HG02623 (cell line): ENCODE results near the gene MEGF9.

ENCODE experiments used
- ATAC-seq: cut with Tn5 transposase; IDR thresholded peaks from one replicate; pipeline ENCODE4 v1.9.1; 2021; ENCODE audit warnings: moderate library complexity; ENCODE audit not compliant: unreplicated experiment

MEGF9 gene

GRCh38 chr9:120733190-120733589, 18.9 kb upstream of the MEGF9 start:
- no peak for ATAC-seq

- no peak for ATAC-seq
Observed at GRCh38 chr9:120730654-120731514, 16.6 kb upstream of the MEGF9 start.

- ATAC-seq, result no peak
Observed at GRCh38 chr9:120729791-120730241, 15.5 kb upstream of the MEGF9 start.

- ATAC-seq, result no peak
Observed at GRCh38 chr9:120726484-120726883, 12.2 kb upstream of the MEGF9 start.

GRCh38 chr9:120725907-120726306, 11.6 kb upstream of the MEGF9 start:
- no peak for ATAC-seq

GRCh38 chr9:120724757-120725400, 10.6 kb upstream of the MEGF9 start:
- no peak for ATAC-seq

- no peak for ATAC-seq
Observed at GRCh38 chr9:120723565-120723964, 9.3 kb upstream of the MEGF9 start.

- no peak for ATAC-seq
Observed at GRCh38 chr9:120720404-120720803, 6.1 kb upstream of the MEGF9 start.

- no peak for ATAC-seq
Observed at GRCh38 chr9:120718316-120718715, 4.0 kb upstream of the MEGF9 start.

- no peak for ATAC-seq
Observed at GRCh38 chr9:120717176-120717575, 2.9 kb upstream of the MEGF9 start.

- ATAC-seq, result no peak
Observed at GRCh38 chr9:120716483-120716882, 2.2 kb upstream of the MEGF9 start.

GRCh38 chr9:120715389-120715924, 1.2 kb upstream of the MEGF9 start:
- ATAC-seq, result no peak

- ATAC-seq, result no peak
Observed at GRCh38 chr9:120714846-120715388, 647 bp upstream of the MEGF9 start.

- ATAC-seq, result no peak
Observed at GRCh38 chr9:120713257-120714087, 798 bp downstream of the MEGF9 start.

GRCh38 chr9:120712539-120713031, 1.7 kb downstream of the MEGF9 start:
- ATAC-seq, result no peak

GRCh38 chr9:120711841-120712538, 2.3 kb downstream of the MEGF9 start:
- no peak for ATAC-seq

- no peak for ATAC-seq
Observed at GRCh38 chr9:120711354-120711753, 2.9 kb downstream of the MEGF9 start.

GRCh38 chr9:120710110-120710981, 3.9 kb downstream of the MEGF9 start:
- no peak for ATAC-seq
